ENCODE measurements around the gene SLC22A14.

SLC22A14 gene

DNA sequence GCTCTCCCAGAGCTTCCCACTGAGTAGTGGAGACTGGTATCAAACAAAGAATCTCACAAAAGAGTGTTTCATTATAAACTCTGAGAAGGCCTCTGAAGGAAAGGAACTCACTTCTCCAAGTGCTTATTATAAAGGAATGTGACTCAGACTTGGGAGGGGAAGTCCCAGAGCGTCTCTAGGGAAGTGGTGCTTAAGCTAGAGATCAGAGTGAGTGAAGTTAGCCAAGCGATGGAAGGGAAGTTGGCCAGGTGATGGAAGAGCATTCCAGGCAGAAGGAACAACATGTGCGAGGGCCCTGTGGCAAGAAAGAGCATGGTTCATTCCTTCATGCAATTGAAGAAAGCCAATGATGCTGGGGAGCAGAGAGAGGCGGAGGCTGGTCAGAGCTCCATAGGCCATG, 66.8 kb downstream of the SLC22A14 start:
- DNase-seq (ENCODE audit: low spot score): no peak
- in situ Hi-C loops (cut with MboI; ENCODE audit: low pct_unique_long_range_greater_than_20kb, low sequenced_read_pairs, unreplicated experiment): no loop called here
- TF ChIP-seq, protein P1, sequence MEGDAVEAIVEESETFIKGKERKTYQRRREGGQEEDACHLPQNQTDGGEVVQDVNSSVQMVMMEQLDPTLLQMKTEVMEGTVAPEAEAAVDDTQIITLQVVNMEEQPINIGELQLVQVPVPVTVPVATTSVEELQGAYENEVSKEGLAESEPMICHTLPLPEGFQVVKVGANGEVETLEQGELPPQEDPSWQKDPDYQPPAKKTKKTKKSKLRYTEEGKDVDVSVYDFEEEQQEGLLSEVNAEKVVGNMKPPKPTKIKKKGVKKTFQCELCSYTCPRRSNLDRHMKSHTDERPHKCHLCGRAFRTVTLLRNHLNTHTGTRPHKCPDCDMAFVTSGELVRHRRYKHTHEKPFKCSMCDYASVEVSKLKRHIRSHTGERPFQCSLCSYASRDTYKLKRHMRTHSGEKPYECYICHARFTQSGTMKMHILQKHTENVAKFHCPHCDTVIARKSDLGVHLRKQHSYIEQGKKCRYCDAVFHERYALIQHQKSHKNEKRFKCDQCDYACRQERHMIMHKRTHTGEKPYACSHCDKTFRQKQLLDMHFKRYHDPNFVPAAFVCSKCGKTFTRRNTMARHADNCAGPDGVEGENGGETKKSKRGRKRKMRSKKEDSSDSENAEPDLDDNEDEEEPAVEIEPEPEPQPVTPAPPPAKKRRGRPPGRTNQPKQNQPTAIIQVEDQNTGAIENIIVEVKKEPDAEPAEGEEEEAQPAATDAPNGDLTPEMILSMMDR (IDR thresholded peaks at IDR 0.05; ENCODE audit: extremely low read depth, insufficient read depth, missing control alignments): no peak

DNA sequence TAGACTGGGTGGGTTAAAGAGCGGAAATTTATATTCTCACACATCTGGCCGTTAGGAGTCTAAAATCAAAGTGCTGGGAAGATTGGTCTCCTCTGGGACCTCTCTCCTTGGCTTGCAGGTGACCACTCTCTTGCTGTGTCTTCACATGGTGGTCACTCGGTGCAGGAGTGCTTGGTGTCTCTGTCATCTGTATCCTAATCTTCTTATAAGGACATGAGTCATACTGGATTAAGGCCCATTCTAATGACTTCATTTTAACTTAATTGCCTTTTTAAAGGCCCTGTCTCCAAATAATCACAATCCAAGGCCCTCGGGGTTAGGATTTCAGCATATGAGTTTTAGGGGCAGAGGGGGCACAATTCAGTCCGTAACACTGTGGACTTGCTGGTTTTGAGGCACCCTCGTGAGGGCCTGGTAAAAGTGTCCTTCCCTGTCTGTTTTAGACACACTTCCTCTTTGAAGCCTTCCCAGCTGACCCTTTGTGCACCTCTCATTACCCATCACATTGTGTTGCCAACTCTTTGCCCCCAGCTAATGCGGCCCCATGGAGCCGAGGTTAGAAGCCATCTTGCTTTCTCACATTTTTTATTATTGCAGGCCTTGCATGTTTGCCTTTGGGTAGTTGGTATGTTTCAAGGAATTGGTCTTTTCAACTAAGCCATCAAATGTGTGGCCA, 67.7 kb downstream of the SLC22A14 start:
- no peak for DNase-seq (ENCODE audit: low spot score)
- in situ Hi-C loops (cut with MboI; ENCODE audit: low pct_unique_long_range_greater_than_20kb, low sequenced_read_pairs, unreplicated experiment): no loop called here
- TF ChIP-seq, protein P1 (IDR thresholded peaks at IDR 0.05; ENCODE audit: extremely low read depth, insufficient read depth, missing control alignments): no peak

DNA sequence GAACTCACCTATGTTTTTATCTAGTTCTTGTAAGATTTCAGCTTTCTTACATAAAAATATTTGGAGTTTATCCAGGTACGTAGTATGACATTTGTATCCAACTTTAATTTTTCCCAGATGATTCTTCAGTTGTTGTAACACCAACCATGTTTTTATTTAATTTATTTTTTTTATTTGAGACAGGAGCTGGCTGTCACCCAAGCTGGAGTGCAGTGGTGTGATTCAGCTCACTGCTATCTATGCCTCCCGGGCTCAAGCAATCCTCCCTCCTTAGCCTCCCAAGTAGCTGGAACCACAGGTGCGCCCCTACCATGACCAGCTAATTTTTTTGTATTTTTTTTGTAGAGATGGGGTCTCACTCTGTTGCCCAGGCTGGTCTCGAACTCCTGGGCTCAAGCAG, 71.1 kb downstream of the SLC22A14 start:
- in situ Hi-C loops (cut with MboI; ENCODE audit: low pct_unique_long_range_greater_than_20kb, low sequenced_read_pairs, unreplicated experiment): no loop called here
- TF ChIP-seq, protein P1 (IDR thresholded peaks at IDR 0.05; ENCODE audit: extremely low read depth, insufficient read depth, missing control alignments): no peak
- DNase-seq (ENCODE audit: low spot score): no peak

DNA sequence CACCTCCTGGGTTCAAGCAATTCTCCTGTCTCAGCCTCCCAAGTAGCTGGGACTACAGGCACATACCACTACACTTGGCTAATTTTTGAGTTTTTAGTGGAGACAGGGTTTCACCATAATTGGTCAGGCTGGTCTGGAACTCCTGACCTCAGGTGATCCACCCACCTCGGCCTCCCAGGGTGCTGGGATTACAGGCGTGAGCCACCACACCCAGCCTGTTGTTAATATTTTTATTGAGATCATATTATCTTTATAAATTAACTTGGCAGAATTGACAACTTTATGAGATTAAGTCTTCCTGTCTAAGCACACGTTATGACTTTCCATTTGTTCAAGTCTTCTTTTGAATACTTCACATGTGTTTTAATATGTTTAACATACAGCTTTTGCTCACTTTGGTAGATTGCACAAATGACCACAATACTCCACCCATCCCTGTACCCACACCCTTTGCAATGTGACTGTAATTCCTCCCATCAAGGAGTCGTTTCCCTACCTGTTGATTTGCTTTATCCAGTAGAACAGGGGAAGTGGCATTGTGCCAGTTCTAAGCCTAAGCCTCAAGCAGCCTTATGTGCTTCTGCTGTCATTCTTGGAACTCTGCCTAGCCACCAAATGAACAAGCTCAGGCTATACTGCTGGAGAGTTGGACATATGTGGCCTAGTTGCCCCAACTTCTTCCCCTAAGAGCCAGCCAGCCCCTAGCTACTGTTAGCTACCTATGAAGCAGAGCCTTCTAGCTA, 72.7 kb downstream of the SLC22A14 start:
- in situ Hi-C loops (cut with MboI; ENCODE audit: low pct_unique_long_range_greater_than_20kb, low sequenced_read_pairs, unreplicated experiment): no loop called here
- TF ChIP-seq, protein P1 (IDR thresholded peaks at IDR 0.05; ENCODE audit: extremely low read depth, insufficient read depth, missing control alignments): no peak
- DNase-seq (ENCODE audit: low spot score): no peak

DNA sequence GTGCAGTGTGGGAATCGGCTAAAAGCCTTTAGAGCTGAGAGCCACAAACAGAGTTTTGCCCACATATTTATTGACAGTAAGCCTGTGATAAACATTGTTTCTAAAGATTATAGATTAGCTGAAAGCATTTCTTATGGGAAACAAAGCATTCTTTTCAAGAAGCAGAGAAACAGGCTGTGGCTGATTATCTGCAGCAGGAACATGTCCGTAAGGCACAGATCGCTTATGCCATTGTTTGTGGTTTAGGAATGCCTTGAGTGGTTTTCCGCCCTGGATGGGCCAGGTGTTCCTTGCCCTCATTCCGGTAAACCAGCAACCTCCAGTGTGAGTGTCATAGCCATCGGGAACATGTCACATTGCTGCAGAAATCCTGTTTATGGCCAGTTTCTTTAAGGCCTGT, 76.9 kb downstream of the SLC22A14 start:
- in situ Hi-C loops (cut with MboI; ENCODE audit: low pct_unique_long_range_greater_than_20kb, low sequenced_read_pairs, unreplicated experiment): no loop called here
- DNase-seq (ENCODE audit: low spot score): no peak
- TF ChIP-seq, protein P1 (IDR thresholded peaks at IDR 0.05; ENCODE audit: extremely low read depth, insufficient read depth, missing control alignments): no peak

DNA sequence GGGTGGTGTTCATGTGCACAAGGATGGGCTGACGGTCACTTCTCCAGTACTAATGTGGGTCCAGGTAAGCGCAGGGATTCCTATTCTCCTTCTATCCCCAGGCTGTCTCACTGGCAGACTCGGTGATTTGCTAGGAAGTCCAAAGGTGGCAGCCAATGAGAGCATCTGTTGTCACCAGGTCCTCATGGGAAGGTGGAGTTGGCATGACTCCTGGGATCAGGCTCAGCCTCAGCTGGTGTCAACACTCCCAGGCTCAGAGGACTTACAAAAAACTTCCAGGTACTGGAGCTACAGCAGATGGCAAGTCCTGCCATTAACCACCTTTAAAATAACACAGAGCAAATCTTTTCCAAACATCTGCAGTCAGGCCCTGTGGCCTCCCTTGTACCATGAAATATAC, 78.3 kb downstream of the SLC22A14 start:
- TF ChIP-seq, protein P1 (IDR thresholded peaks at IDR 0.05; ENCODE audit: extremely low read depth, insufficient read depth, missing control alignments): no peak
- in situ Hi-C loops (cut with MboI; ENCODE audit: low pct_unique_long_range_greater_than_20kb, low sequenced_read_pairs, unreplicated experiment): no loop called here
- DNase-seq (ENCODE audit: low spot score): no peak

All from GM13977 (cell line).